PC-9 (cell line): Measurements from ENCODE around the gene PDE3A. TPM values are rescaled to one million over a fixed set of nuclear protein-coding genes. Genes with fewer than 3 reads are reported as not detected.

ENCODE experiments used
- BruUV-seq: library from RNA; stranded (reverse); fragments of 400-500 nt; replicated peaks from 2 replicates; lab custom pipeline; 2021; lab: Mats Ljungman, UMichigan
- CTCF ChIA-PET: fragments of 300-600 bp; sonication (Branson Sonifier 250); formaldehyde crosslinking; loops from one replicate; lab custom pipeline; 2022; ENCODE audit warnings: antibody characterized with exemption; lab: Charles Lee
- POLR2A ChIA-PET: fragments of 300-600 bp; sonication (Branson Sonifier 250); formaldehyde crosslinking; loops from one replicate; lab custom pipeline; 2022; ENCODE audit warnings: antibody characterized with exemption; ENCODE audit not compliant: unreplicated experiment; lab: Charles Lee
- DNase-seq, 2 experiments: peaks; one replicate each; pipeline versions ENCODE4 v3.0.0 to v3.0.0-alpha.2; 2015 to 2022; ENCODE audit warnings: mixed read lengths in 1 of 2
- H2AFZ ChIP-seq: fragments of 200-600 bp; sonication (generic); 2 replicates; pipeline ENCODE4 v1.8.1; 2017; ENCODE audit warnings: antibody characterized with exemption
- H3F3A ChIP-seq: fragments of 200-600 bp; sonication (generic); 2 replicates; pipeline ENCODE4 v1.8.1; 2017; ENCODE audit warnings: antibody characterized with exemption, mild to moderate bottlenecking, low read depth; ENCODE audit not compliant: insufficient read depth
- H3K27ac ChIP-seq: fragments of 200-600 bp; sonication (generic); 2 replicates; pipeline ENCODE4 v1.6.1; 2016; ENCODE audit warnings: mixed run types
- H3K27me3 ChIP-seq: fragments of 200-600 bp; sonication (generic); 2 replicates; pipeline ENCODE4 v1.6.1; 2016; ENCODE audit warnings: low read depth, mixed run types; ENCODE audit not compliant: insufficient read depth
- H3K36me3 ChIP-seq: fragments of 200-600 bp; sonication (generic); 2 replicates; pipeline ENCODE4 v1.6.1; 2016; ENCODE audit warnings: low read depth, mixed run types
- H3K4me1 ChIP-seq: fragments of 200-600 bp; sonication (generic); replicated peaks from 2 replicates; pipeline ENCODE4 v1.6.1; 2016; ENCODE audit warnings: mixed run types; ENCODE audit not compliant: insufficient read depth
- H3K4me2 ChIP-seq: fragments of 200-600 bp; sonication (generic); 2 replicates; pipeline ENCODE4 v1.6.1; 2017; ENCODE audit warnings: mixed run types
- H3K4me3 ChIP-seq: fragments of 200-600 bp; sonication (generic); 2 replicates; pipeline ENCODE4 v1.6.1; 2016; ENCODE audit warnings: mixed run types
- H3K79me2 ChIP-seq: fragments of 200-600 bp; sonication (generic); 2 replicates; pipeline ENCODE4 v1.6.1; 2017; ENCODE audit warnings: low read depth, mixed run types
- H3K9me2 ChIP-seq: fragments of 200-600 bp; sonication (generic); 2 replicates; pipeline ENCODE4 v1.8.1; 2017; ENCODE audit warnings: mild to moderate bottlenecking; ENCODE audit not compliant: insufficient read depth
- H3K9me3 ChIP-seq: fragments of 200-600 bp; sonication (generic); 2 replicates; pipeline ENCODE4 v1.8.1; 2016; ENCODE audit warnings: low read depth; ENCODE audit not compliant: insufficient read depth
- H4K20me1 ChIP-seq: fragments of 200-600 bp; sonication (generic); 2 replicates; pipeline ENCODE4 v1.8.1; 2017; ENCODE audit not compliant: insufficient read depth
- CTCF ChIP-seq: fragments of 200-600 bp; sonication (generic); conservative IDR thresholded peaks from 2 replicates; pipeline ENCODE4 v1.6.1; 2017; ENCODE audit warnings: mixed run types, antibody characterized with exemption, mild to moderate bottlenecking, moderate library complexity
- EZH2 ChIP-seq: fragments of 200-600 bp; sonication (generic); IDR thresholded peaks from 2 replicates; pipeline ENCODE4 v1.8.0; 2017; ENCODE audit warnings: antibody characterized with exemption, low read depth
- intact Hi-C: fragments of 100-400 bp; cut with micrococcal nuclease; formaldehyde crosslinking; loops from one replicate; pipeline ENCODE4 v1.10.0; 2022; ENCODE audit not compliant: unreplicated experiment
- total RNA-seq: library from RNA; stranded (reverse); gene quantifications from 2 replicates; pipeline ENCODE4 v1.2.3, GENCODE V29; 2021

PDE3A gene
- total RNA-seq, 1 experiment from 2014 or later = not detected

- ChIA-PET POLR2A (no interaction called here), CTCF (no interaction called here)
- no peaks in the 10 kb centered on the region for H3K79me2 ChIP-seq
- H3K4me1 ChIP-seq = no peaks in the 10 kb centered on the region
- H3F3A ChIP-seq = no peaks in the 10 kb centered on the region
- H3K27ac ChIP-seq = no peak overlapping the region
- H3K9me2 ChIP-seq = no peaks in the 10 kb centered on the region
- no peak overlapping the region for H2AFZ ChIP-seq
- TF ChIP-seq EZH2 = no peak
- TF ChIP-seq CTCF = no peak
- no peaks in the 10 kb centered on the region for H3K36me3 ChIP-seq
- no peaks in the 10 kb centered on the region for H4K20me1 ChIP-seq
- H3K4me2 ChIP-seq = no peak overlapping the region
- intact Hi-C loops = no loop called here
- H3K27me3 ChIP-seq = no peaks in the 10 kb centered on the region
- no peak overlapping the region for H3K4me3 ChIP-seq
- no TSS peak for BruUV-seq
- no peak for DNase-seq
- no peaks in the 10 kb centered on the region for H3K9me3 ChIP-seq
These were observed 136.7 kb downstream of the PDE3A start for GRCh38 chr12:20505056-20505455.

- no peaks in the 10 kb centered on the region for H3K4me1 ChIP-seq
- H3K27ac ChIP-seq = no peak overlapping the region
- POLR2A ChIA-PET = no interaction called here
These were observed 138.7 kb downstream of the PDE3A start for GRCh38 chr12:20507056-20507455.

DNA sequence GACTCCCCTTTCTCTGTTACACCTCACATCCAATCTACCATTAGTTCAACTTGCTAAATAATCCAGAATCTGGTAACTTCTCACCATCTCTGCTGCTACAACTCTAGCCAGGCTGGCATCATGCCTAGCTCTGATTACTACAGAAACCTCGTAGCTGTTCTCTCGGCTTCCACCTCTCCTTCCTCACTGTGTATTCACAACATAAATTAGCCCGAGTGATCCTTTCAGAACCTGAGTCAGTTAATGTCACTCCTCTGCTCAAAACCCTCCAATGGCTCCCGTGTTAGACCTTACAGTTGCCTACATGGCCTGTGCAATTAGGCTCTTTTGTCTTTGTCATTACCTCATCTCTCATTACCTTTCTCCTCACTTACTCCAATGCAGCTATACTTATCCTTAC lies 139.4 kb downstream of the PDE3A start:
- H3K27me3 ChIP-seq = no peaks in the 10 kb centered on the region
- H3K4me1 ChIP-seq = no peaks in the 10 kb centered on the region
- H3K36me3 ChIP-seq = no peaks in the 10 kb centered on the region
- no TSS peak for BruUV-seq
- DNase-seq = no peak
- H3K4me3 ChIP-seq = no peak overlapping the region
- no peaks in the 10 kb centered on the region for H3K79me2 ChIP-seq
- CTCF ChIA-PET = no interaction called here
- TF ChIP-seq CTCF = no peak
- no peak for TF ChIP-seq EZH2
- H3F3A ChIP-seq = no peaks in the 10 kb centered on the region
- H2AFZ ChIP-seq = no peak overlapping the region
- intact Hi-C loops = no loop called here
- no peaks in the 10 kb centered on the region for H3K9me2 ChIP-seq
- no peak overlapping the region for H3K27ac ChIP-seq
- POLR2A ChIA-PET = no interaction called here
- no peaks in the 10 kb centered on the region for H3K9me3 ChIP-seq
- no peak overlapping the region for H3K4me2 ChIP-seq
- H4K20me1 ChIP-seq = no peaks in the 10 kb centered on the region

More at GRCh38 chr12:20507056-20507455, 138.7 kb downstream of the PDE3A start:
- H2AFZ ChIP-seq = no peak overlapping the region
- H3K27me3 ChIP-seq = no peaks in the 10 kb centered on the region
- intact Hi-C loops = no loop called here
- no peaks in the 10 kb centered on the region for H3F3A ChIP-seq
- no peak for TF ChIP-seq CTCF
- no TSS peak for BruUV-seq
- H3K9me3 ChIP-seq = no peaks in the 10 kb centered on the region
- no peak overlapping the region for H3K4me2 ChIP-seq
- H4K20me1 ChIP-seq = no peaks in the 10 kb centered on the region
- no peaks in the 10 kb centered on the region for H3K36me3 ChIP-seq
- CTCF ChIA-PET = no interaction called here
- no peak for DNase-seq
- no peaks in the 10 kb centered on the region for H3K9me2 ChIP-seq
- no peaks in the 10 kb centered on the region for H3K79me2 ChIP-seq
- H3K4me3 ChIP-seq = no peak overlapping the region
